Germinal center (tissue), 1 donor: ENCODE measurements around the gene RSPH1.

ENCODE experiments used
- DNase-seq: peaks from one replicate; pipeline ENCODE4 v3.0.0; 2012; ENCODE audit warnings: mixed read lengths, low spot score

The RSPH1 gene

DNA sequence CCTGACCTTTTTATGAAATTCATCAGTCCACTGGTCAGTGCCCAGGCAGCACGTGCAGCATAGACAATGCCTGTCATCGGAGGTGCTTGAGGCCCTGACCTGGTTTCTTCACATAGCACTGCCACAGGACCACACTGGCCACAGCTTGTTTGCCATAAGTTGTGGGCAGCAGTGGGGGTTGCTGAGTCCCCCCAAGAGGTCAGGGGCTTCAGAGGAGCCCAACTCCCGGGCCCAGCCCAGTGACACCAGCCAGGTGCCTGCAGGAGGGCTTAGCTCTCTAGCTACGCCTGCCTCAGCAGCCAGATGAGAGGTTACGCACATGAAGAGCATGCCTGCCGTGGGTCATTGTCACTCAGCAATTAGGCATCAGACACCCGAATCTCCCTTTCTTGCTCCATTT is 50.7 kb downstream of the RSPH1 start:
- no peak for DNase-seq

GRCh38 chr21:42444745-42445059 is 51.3 kb downstream of the RSPH1 start:
- no peak for DNase-seq

DNA sequence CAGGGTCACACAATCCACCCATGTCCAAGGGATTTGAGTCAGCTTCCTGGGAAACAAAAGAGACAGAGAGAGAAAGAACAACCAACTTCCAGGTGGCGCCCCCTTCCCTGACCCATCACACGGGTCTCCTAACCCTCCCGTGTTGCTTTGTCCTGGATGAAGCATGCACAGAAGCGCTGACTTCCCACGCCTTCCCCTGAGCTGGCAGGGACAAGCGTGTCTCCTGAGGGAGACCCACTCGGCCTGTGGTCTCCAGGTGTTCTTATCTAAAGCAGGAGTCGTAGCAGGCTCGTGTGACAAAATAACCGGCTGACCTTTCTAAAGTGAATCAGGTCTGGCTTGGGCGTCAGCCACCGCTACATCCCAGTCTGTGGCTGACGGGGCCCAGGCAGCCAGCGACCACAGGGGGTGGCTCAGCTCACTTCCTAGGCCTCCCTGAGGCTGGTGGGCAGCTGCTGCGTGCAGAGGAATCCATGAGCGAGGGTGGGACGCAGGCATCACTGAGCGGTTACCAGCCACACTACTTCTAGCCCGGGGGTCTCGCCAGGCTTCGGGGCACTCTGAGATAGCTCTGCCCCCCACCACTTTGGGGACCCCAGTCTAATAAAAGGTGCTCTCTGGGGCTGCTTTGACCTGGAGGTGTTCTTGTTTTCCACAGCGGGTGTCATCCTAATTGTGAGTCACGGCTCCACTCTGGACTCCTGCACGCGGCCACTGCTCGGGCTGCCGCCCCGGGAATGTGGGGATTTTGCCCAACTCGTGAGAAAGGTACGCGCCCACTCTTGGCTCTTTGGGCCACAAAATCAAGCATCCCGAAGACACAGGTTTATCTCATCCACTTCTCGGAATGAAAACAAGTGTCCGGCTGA is 51.9 kb downstream of the RSPH1 start:
- no peak for DNase-seq

DNA sequence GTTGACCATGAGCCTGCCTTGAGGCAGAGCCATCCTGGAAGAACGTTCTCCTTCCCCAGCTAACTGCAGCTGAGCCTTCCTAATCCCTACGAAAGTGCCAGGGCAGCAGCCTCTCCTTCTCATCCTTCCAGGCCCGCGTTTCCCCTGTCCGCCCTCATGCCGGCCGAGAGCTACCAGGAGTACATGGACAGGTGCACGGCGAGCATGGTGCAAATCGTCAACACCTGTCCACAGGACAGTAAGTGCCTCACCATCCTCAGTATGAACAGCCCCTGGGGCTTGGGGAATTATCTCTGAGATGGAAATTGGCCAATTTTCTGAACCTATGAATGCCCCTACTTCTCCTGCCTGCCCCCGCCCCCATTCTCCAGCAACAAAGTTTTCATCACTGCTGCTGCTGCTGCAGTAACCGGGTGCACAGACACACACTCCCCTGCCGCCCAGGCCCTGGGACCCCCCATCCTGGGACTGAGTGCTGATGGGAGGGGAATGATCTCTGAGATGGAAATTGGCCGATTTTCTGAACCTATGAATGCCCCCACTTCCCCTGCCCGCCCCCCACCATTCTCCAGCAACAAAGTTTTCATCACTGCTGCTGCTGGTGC is 52.7 kb downstream of the RSPH1 start:
- no peak for DNase-seq

- DNase-seq, result no peak
Measured at GRCh38 chr21:42441963-42442362, 54.1 kb downstream of the RSPH1 start.

GRCh38 chr21:42440187-42440792 is 55.7 kb downstream of the RSPH1 start:
- DNase-seq, result no peak

DNA sequence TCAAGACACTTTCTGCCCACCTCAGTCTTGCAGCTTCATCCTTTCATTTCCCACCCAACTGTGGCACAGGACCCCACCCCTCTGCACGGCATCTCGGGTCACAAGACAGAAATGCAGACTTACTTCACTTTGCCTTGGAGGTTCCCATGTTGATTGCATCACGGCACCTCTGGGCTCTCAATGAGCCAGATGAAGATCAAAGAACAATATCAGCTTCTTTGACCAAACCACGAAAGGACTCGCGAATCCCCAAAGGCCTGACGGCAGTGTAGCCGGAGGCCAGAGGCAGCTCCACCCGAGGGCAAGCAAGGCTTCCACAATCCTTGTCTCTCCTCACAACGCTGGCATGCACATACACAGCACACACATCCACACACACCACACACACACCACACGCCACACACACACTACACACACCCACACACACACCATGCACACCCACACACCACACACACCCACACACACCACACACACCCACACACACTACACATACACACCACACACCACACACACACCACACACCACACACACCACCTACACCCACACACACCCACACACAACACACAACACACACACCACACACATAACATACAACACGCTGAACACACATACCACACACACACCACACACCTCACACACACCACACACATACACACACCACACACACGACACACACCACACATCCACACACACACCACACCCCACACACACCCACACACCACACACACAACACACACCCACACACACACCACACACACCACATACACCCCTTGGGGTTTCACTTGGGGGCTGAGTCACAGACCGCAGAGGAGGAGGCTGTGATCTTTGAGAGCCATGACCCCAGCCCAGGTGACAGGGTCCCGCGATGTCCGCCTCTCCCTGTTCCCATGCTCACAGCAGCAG is 56.5 kb downstream of the RSPH1 start:
- DNase-seq, result no peak

DNA sequence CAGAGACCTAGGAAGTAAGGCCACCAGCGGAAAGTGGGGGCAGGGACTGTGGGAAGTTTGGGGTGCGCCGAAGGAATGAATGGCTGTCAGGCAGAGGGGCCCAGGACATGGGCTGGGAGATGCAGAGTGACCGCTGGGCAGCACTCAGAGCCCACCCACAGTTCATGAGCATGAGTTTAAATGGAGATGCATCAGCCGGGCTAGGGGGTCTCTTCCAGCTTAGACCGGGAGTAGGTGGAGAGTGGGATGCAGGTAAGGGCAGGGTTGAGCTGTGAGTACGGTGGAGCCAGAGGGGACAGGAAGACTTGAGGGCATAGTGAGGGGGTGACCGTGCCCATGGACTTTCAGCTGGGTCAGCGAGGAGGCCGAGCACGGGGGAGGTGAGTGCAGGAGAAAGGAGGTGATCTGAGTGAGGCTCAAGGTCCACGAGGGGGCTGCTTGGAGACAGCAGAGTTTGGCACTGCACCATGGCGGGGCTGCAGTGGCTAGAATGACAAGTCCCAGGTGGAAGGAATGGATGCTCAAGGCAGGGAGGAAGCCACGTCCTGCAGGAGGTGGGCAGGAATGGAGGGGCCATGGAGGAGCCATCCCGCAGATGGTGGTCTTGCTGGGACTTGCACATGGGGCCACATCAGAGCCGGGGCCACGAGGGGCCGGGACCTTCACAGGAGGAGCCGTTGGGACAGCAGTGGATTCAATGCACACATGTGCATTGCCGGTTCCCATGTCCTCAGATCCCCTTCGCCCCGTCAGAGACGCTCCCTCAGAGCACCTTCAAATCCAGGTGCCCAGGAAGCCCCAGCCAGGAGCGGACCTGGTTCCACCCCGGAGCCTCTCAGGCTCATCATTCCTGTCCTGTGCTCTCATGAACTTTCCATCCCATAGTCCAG is 57.5 kb downstream of the RSPH1 start:
- no peak for DNase-seq

- no peak for DNase-seq
Measured at GRCh38 chr21:42437786-42438185, 58.2 kb downstream of the RSPH1 start.

DNA sequence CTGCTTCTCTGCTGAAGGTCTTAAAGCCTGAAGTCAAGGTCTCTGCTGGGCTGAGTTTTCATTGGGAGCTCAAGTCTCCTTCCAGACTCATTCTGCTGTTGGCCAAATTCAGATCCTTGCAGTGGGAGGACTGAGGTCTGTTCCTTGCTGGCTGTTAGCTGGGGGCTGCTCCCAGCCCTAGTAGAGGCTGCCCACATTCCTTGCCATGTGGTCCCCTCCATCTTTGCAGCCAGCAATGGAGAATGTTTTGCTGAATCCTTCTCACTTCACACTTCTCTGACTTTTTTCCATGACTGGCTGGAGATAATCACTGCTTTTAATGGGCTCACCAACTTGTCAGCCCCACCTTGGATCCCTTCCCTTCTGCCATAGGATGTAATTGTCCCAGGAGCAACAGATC is 59.1 kb downstream of the RSPH1 start:
- no peak for DNase-seq

- DNase-seq, result no peak
Measured at GRCh38 chr21:42435833-42436232, 60.2 kb downstream of the RSPH1 start.

GRCh38 chr21:42435401-42435800 is 60.6 kb downstream of the RSPH1 start:
- no peak for DNase-seq

DNA sequence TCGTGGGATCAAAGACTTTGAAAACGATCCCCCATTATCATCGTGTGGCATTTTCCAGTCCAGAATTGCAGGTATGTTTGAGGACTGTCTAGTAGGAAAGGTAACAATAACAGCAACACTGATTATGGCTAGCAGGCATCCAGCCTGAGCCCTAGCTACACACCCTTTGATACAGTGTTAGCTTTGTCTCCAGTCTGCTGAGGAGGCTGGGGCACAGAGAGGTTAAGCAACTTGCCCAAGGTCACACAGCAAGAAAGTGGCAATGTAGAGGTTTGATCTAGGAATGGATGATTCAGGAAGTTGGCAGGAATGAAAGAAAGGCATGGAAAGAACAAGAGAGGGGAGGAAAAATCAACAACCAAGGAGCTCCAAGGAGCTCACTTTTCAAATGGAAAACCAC is 61.1 kb downstream of the RSPH1 start:
- no peak for DNase-seq

GRCh38 chr21:42433946-42434551 is 62.0 kb downstream of the RSPH1 start:
- no peak for DNase-seq

DNA sequence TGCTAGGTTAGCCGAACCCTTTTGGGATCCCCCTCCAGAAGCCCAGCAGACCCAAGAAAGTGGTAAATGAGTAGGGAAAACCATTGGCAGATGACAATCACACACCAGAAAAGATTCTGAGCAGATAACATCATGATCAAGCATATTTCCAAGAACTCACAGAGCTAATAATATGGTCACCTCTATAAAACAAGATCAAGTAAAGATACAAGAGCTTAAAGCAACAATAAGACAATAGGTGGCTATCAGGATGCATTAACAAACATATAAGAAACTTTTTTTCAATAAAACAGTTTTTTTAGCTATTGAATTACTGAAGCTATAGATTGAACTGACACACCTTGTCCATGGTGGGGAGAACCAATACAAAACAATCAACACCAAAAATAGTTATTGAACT is 63.3 kb downstream of the RSPH1 start:
- no peak for DNase-seq

DNA sequence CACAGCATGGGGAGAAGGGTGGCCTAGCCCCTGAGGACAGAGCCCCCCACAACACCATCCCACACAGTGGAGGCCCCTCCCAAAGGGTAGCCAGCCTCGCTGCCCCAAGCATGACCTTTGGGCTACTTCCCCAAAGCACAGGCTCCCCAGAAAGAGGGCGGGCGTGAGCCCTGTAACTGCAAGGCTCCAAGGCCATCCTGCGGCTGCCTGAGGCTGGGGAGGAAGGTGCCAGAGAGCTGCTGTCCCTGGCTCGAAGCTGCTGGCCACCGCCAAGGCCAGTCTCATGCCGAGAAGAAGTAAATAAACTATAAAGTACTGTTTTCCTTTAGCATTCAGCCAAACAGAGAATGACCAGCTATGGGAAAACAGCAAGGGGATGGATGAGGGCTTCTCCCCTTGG is 64.8 kb downstream of the RSPH1 start:
- DNase-seq, result no peak

DNA sequence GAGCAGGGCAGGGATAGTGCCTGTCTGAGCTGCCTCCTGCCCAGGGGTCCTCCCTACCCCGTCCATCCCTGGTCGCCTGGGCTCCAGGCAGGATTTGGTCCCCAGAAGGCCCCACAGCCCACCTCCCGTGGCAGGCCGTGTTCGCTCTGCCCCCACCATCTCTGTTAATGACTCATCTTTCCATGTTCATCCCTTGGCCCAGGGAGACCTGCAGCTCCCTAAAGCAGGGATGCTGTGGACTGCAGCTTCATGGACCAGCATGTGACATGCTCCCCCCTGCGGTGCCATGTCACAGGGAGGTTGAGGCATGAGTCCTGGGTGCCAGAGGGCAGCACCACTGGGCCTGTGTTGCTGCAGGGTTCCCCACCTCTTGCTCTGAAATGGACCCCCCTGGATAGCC is 65.5 kb downstream of the RSPH1 start:
- no peak for DNase-seq

DNA sequence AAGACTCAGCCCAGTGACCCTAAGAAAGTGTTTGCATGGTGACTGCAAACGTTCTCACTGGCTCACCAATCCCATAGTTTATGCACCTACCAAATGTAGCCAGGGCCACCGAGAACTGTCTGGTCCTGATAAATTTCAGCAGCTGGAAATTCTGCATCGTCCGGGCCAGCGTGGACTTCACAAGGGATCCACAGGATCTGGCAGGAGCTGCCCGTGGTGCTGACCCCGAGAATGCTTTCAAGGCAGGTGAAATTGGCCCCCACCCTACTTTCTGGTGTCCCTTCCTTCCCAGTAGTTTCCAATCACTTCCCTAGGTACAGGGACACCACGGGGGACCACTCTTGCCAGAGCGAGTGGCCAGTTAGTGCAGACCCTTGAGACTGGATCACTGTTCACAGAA is 66.2 kb downstream of the RSPH1 start:
- no peak for DNase-seq

- DNase-seq, result no peak
Measured at GRCh38 chr21:42429021-42429420, 67.0 kb downstream of the RSPH1 start.

GRCh38 chr21:42427809-42428419 is 68.1 kb downstream of the RSPH1 start:
- no peak for DNase-seq
